ENCODE data around the gene LLGL2.
"Not testable (repeated sequence)": the region's sequence is repeated elsewhere in the genome, so short reads cannot be mapped to it uniquely, and the experiment has no call there.

Gene LLGL2

DNA sequence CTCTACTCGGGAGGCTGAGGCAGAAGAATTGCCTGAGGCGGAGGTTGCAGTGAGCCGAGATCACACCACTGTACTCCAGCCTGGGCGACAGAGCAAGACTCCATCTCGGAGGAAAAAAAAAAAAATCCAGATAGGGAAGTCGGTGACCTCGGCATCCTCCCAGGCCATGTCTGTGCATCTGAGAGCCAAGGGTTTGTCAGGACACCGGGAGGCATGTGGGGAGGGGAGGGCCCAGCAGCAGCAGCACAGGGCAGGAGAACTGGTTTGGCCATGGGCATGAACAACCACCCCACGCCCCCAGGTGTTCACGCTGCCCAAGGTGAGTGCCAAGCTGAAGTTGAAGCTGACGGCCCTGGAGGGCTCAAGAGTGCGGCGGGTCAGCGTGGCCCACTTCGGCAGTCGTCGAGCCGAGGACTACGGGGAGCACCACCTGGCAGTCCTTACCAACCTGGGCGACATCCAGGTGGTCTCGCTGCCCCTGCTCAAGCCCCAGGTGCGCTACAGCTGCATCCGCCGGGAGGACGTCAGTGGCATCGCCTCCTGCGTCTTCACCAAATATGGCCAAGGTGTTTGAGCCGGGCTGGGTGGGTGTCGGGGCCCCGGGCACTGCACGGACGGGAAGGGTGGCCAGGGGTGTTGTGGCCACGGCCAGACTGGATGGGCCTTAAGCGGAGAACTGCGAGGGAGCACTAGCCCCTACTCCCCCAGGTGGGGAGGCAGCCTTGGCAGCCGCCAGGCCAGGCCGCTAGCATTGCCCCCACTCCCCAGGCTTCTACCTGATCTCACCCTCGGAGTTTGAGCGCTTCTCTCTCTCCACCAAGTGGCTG, 47.4 kb downstream of the LLGL2 start:
- no peak for DNase-seq

GRCh38 chr17:75573540-75573957, 48.1 kb downstream of the LLGL2 start:
- no peak for DNase-seq

DNA sequence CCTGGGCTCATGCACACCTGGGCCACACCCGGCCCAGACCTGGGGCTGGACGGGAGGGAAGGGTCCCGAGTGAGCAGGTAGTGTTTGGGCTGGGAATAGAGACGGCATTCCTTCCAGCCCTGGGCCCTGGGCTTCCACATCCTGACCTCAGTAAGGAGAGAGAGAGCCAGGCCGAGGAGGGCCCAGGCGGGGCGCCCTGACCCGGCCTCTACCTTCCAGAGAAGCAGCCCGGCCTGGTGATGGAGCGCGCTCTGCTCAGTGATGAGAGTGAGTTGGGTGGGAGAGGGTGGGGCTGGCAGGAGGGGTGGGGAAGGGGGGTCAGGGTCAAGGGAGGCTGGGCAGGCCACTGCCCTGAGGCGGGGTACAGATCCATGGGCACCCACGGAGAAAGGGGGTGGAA, 48.5 kb downstream of the LLGL2 start:
- no peak for DNase-seq

DNA sequence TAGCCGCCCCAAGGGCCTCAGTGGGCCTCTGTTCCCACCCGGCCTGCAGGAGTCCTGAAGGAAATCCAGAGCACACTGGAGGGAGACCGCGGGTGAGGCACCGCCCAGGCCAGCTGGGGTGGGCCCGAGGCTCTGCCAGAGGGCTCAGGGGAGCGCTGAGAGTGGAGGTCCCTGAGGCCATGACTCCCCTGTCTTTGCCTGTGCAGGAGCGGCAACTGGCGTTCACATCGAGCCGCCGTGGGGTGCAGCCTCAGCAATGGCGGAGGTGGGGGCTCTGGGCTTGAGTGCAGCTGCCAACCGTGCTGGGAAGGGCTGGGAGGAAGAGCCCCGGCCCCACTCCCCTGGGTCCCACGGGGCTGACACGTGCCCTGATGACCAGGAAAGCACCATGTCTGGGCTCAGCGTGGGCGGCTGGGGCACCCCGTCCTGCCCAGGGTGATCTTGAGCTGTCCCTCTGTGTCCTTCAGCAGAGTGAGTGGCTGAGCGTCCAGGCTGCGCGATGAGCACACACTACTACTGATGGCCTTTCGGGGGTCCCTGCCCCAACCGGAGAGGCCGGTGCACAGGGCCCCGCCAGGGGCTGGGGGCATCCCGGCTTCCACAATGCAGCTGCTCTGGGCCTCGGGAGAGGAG, 49.0 kb downstream of the LLGL2 start:
- no peak for DNase-seq

DNA sequence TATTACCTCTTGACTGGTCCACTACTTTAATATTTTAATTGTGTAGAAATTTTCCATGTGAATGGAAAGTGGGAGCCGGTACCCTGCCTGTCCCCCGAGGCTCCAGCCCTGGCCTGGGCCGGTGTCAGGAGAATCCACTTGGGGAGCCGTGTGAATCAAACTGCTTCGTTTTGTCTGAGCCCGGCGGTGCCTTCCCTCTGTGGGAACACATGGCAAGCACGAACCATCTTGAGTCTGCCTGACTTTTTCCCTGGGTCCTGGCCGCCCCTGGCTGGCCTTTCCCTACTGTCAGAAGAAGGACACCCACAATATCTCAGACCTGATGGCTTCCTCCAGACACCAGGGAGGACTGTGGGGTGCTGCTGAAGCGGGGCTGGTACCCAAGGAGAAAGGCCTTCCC, 49.7 kb downstream of the LLGL2 start:
- DNase-seq = no peak

DNA sequence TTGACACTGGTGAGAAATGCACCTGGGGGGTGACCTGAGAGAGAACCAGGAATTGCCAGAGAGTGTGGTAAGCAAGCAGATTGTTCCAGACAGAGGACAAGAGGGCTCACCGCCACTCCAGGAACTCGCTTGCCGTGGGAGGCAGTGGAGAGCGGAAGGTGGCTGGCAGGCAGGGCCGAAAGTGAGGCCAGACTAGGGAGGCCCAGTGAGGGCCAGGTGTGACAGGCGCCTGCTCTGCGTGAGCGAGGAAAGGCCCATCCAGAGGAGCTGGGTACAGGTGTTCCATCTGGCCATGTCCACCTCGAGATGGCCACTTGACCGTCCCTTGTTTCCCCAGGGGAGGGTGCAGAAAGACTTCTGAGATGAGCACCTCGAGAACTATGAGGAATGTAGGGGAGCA, 50.2 kb downstream of the LLGL2 start:
- DNase-seq = no peak

- no peak for DNase-seq
These were observed 51.2 kb downstream of the LLGL2 start for GRCh38 chr17:75576661-75577060.

GRCh38 chr17:75581121-75581725, 55.7 kb downstream of the LLGL2 start:
- DNase-seq = not testable (repeated sequence)

DNA sequence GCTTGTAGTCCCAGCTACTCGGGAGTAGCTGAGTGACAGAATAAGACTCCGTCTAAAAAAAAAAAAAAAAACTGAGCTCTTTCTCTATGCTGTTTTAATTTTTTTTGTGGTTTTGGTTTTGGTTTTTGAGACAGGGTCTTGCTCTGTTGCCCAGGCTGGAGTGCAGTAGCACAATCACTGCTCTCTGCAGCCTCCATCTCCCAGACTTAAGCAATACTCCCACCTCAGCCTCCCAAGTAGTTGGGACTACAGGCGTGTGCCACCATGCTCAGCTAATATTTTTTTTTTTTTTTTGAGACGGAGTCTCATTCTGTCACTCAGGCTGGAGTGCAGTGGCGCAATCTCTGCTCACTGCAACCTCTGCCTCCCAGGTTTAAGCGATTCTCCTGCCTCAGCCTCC, 57.7 kb downstream of the LLGL2 start:
- DNase-seq = not testable (repeated sequence)

DNA sequence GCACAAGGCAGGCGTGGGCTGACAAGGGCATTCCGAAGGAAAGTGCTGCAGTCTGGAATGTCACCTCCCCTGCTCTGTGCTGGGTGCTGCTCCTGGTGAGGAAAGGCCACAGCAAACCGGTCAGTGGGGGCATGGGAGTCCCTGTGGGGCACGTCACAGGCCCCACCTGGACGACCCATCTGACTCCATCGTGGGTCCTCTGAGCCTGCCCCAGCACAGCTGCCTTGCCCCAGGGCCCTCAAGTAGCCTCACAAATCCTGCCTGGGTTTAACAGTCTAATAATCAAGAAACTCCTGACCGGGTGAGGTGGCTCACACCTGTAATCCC, 59.3 kb downstream of the LLGL2 start:
- DNase-seq = no peak

DNA sequence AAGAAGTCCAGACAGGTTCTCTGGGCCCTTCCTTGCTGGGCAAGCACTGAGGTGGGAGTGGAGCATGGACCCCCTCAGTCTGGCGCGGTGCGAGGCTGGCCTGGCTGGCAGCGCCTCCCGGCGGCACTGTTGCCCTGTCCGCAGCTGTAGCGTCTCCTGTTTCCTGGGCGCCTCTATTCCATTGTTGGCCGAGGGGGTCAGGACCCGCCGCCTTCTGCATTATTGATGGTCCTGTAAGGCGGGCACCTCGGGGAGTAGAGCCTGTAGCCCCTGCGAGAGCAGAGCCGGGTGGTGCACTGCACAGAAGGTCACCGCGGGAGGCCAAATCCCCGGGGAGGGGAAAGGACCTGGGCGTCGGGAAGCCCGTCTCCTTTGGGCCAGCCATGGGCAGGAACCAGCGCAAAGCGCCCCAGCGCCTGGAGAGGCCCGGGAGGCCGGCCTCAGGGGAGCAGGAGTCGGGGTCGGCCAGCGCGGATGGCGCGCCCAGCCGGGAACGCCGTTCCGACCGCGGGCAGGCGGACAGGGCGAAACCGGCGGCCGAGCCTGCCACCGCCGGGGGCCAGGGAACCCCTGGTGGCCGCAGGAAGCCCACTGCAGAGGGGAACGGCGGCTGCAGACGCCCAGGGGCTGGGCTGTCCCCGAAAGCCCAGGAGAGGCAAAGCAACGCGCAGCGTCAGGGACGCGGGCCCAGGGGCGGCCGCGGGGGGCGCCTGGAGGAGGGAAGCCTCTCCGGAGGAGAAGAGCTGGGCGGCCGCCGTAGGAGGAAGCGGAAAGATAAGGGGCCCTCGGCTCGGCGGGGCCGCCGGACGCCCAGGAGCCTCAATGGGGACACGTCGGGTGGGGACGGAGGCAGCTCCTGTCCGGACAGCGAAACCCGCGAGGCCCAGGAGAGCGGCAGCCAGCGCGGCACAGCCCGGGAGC, 62.4 kb downstream of the LLGL2 start, which contains the start of gene MYO15B:
Gene MYO15B, plus strand, starts transcription at position 126 of the 921 bp plus-strand sequence. Its CDS starts 258 bp downstream, at position 384.
- no peak for DNase-seq

DNA sequence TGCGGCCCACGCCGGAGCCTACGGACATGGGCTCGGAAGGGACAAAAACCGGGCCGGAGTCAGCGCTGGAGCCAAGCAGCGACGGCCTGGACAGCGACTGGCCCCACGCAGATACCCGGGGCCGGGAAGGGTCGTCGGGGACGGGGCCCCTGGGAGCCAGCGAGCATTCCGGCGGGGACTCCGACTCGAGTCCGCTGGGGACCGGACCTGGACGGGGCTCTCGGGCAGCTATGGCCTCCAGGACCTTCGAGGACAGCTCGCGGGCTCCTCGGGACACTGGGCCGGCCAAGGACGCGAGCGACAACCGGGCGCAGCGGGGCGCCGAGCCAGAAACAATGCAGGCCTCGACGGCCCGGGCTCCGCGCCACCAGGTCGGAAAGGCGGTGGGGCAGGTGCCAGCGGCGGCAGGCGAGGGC, 63.1 kb downstream of the LLGL2 start:
- DNase-seq = peak; percentile 50

DNA sequence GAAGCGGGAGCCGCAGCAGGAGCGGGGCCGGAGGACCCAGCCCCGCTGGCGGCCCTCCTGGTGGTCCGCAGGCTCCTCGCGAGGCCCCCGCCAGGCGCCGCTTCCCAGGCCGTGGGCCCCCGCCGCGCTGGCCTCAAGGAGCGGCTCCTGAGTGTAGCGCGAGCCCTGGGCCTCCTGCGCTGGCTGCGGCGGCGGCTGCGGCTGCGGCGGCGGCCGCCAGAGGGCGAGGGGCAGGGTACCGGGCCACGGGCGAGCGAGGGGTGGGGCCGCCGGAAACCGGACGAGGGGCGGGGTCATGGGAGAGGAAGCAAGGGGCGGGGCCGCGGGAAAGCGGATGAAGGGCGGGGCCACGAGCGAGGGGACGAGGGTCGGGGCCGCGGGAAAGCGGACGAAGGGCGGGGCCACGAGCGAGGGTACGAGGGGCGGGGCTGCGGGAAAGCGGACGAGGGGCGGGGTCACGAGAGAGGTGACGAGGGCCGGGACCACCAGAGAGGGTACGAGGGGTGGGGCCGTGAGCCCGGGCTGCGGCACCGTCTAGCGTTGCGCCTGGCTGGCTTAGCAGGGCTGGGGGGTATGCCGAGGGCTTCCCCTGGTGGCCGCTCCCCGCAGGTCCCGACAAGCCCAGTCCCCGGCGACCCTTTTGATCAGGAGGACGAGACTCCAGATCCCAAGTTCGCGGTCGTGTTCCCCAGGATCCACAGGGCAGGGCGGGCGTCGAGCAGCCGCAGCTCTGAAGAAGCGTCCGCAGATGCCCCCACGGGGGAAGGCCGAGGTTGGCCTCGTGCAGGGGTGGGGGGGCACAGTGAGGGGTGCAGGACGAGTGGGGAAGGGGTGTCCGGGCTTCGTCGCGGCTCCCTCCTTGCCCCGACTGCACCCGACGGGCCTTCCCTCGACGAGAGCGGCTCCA, 63.8 kb downstream of the LLGL2 start:
- DNase-seq = peak; percentile 78

DNA sequence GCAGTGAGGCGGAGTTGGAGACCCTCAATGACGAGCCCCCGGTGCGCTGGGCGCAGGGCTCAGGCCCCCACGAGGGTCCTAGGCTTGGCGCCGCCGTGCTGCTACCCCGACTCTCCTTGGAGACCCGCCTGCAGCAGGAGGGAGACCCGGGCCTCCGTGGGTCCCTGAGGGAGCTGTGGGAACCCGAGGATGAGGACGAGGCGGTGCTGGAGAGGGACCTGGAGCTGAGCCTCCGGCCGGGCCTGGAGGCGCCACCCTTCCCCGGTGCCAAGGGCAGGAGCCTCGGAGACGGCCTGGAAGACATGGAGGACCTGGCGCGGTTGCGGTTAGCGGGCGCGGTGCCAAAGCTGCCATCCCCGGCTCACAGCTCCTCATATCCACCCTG, 64.4 kb downstream of the LLGL2 start:
- DNase-seq = peak; percentile 3

GRCh38 chr17:75590314-75590761, 64.8 kb downstream of the LLGL2 start:
- DNase-seq = no peak

DNA sequence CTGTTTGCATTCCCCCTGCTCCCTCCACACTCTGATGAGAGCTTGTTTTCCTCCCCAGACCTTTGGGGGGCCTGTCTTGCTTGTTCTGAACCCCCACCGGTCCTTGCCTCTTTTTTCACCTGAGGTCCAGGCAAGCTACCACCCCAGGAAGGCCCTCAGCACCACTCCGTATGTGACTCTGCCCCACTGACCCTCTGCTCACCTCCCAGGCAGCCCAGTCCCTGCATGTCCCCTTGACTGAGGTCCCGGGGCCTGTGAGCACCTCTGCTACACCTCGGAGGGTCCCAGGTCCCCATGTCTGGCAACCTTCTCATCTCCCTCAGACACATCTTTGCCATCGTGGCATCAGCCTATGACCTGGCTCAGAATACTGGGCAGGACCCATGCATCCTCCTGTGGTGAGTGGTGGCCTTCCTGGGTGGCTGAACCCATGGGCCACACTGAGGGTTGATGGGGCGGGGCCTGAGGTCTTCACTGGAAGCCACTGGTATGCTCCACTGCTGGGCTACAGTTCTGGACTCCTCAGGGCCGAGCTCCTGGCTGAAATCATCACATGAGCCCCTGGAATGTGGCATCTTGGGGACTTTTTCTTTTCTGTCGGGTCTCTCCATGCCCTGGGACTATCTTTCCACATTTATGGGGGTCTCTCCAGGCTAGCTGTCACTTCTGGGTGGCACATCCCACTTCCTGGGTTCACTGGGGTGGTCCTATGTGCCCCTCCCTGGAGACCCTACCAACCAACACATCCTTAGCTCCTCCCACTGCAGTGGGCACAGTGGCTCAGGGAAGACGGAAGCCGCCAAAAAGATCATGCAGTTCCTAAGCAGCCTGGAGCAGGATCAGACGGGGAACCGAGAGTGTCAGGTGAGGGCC, 65.6 kb downstream of the LLGL2 start:
- DNase-seq = no peak

DNA sequence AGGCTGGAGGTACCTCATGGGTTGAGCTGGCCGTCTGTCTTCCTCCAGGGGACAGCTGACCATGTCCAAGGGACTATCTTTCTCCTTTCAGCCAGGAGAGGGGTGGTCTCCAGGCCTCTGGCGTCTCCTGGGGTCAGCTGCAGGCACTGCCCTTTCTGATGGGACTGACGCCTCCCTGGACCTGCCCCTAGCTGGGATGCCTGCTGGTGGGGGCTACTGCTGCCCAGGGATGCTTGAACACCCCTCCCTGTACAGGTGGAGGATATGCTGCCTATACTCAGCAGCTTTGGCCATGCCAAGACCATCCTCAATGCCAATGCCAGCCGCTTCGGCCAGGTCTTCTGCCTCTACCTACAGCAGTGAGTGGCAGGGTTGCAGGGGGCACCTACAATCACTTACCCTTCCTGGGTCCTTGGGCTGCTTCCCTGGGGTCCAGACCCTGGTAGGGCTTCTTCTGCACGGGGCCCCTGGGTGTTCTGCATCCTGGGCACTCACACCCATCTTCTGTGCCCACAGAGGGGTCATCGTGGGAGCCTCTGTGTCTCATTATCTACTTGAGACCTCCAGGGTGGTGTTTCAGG, 66.3 kb downstream of the LLGL2 start:
- DNase-seq = no peak

- DNase-seq = no peak
These were observed 67.0 kb downstream of the LLGL2 start for GRCh38 chr17:75592348-75593020.

DNA sequence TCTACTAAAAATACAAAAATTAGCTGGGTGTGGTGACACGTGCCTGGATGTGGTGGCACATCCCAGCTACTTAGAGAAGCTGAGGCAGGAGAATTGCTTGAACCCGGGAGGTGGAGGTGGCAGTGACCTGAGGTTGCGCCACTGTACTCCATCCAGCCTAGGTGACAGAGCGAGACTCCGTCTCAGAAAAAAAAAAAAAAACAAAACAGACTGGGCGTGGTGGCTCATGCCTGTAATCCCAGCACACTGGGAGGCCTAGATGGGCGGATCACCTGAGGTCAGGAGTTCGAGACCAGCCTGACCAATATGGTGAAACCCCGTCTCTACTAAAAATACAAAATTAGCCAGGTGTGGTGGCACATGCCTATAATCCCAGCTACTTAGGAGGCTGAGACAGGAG, 67.9 kb downstream of the LLGL2 start:
- DNase-seq = not testable (repeated sequence)
